ENCODE measurements around the gene CES3.

The CES3 gene

GRCh38 chr16:66936889-66937554, 24.0 kb upstream of the CES3 start:
- CTCF ChIA-PET: interaction anchor here (1.1 kb wide), 2 partner anchors 8 to 41 kb away, joined by 3 to 4 read pairs; no protein-coding TSS in a partner anchor

GRCh38 chr16:66937725-66938337, 23.2 kb upstream of the CES3 start:
- peaks cover 2% of the 10 kb centered on the region; the same call in 1 of the 2 replicates for H3K4me1 ChIP-seq (ENCODE audit: control insufficient read depth, insufficient read depth, low read length)
- peaks cover 0 to 59% of the 10 kb centered on the region in 2 experiments; a peak in 1 of 3 replicates for H3K36me3 ChIP-seq (ENCODE audit: control insufficient read depth in 2 of 2, insufficient read depth in 1 of 2, low read length in 2 of 2)
- H3K27ac ChIP-seq (ENCODE audit: extremely low read depth, low read depth, low read length): no peak overlapping the region
- ChIA-PET POLR2A (interaction anchor here (0.7 to 0.9 kb wide), 2 partner anchors 9 to 57 kb away, joined by 3 read pairs; partner anchors contain the start of gene PDP2), CTCF (interaction anchor here (1.1 kb wide), 2 partner anchors 9 to 43 kb away, joined by 5 read pairs; no protein-coding TSS in a partner anchor)
- TF ChIP-seq GLI4 (tag by site-specific recombination; IDR thresholded peaks at IDR 0.05) (no peak), ZNF837 (tag by site-specific recombination; IDR thresholded peaks at IDR 0.05) (no peak), ZNF398 (tag by site-specific recombination; IDR thresholded peaks at IDR 0.05) (no peak), AEBP2 (tag by site-specific recombination; IDR thresholded peaks at IDR 0.05; ENCODE audit: borderline replicate concordance) (no peak), ZBTB10 (tag by site-specific recombination; IDR thresholded peaks at IDR 0.05) (no peak), ZNF426 (tag by site-specific recombination; IDR thresholded peaks at IDR 0.05) (no peak), ZNF280D (tag by site-specific recombination; IDR thresholded peaks at IDR 0.05) (no peak), PRDM6 (tag by site-specific recombination; IDR thresholded peaks at IDR 0.05) (no peak), ZNF624 (tag by site-specific recombination; IDR thresholded peaks at IDR 0.05) (no peak), HOXD13 (CRISPR knock-in tag; IDR thresholded peaks at IDR 0.05; ENCODE audit: borderline replicate concordance) (no peak), ZNF768 (tag by site-specific recombination; IDR thresholded peaks at IDR 0.05) (no peak), ZNF830 (tag by site-specific recombination; IDR thresholded peaks at IDR 0.05; ENCODE audit: low read depth) (no peak), ZNF658 (tag by site-specific recombination; IDR thresholded peaks at IDR 0.05) (no peak)
- H3K9me3 ChIP-seq (ENCODE audit: control insufficient read depth, insufficient read depth, low read depth, low read length): no peaks in the 10 kb centered on the region
- no peak overlapping the region for H3K4me3 ChIP-seq (ENCODE audit: low read depth, low read length)

More at GRCh38 chr16:66936889-66937554, 24.0 kb upstream of the CES3 start:
- Histone ChIP-seq H3K4me3 (ENCODE audit: low read depth, low read length) (no peak overlapping the region), H3K27ac (ENCODE audit: extremely low read depth, low read depth, low read length) (no peak overlapping the region), H3K9me3 (ENCODE audit: control insufficient read depth, insufficient read depth, low read depth, low read length) (no peaks in the 10 kb centered on the region), H3K4me1 (ENCODE audit: control insufficient read depth, insufficient read depth, low read length) (peaks cover 2% of the 10 kb centered on the region; the same call in 1 of the 2 replicates), H3K36me3 (ENCODE audit: control insufficient read depth in 2 of 2, insufficient read depth in 1 of 2, low read length in 2 of 2) (peaks cover 0 to 59% of the 10 kb centered on the region in 2 experiments; a peak in 1 of 3 replicates)
- TF ChIP-seq ZBTB20 (tag by site-specific recombination; IDR thresholded peaks at IDR 0.05) (no peak), CTCF (tag by site-specific recombination; IDR thresholded peaks at IDR 0.05) (0 out of 2 replicates have a peak, but pooled peaks have one; percentile 6)
- POLR2A ChIA-PET: interaction anchor here (0.6 to 1.7 kb wide), 3 partner anchors 8 to 22 kb away, joined by 3 to 7 read pairs (median 3); no protein-coding TSS in a partner anchor

Measured in HEK293 (cell line).